Tibial nerve (tissue), 4 donors: ENCODE results near the gene UBTD1. TPM values are rescaled to one million over a fixed set of nuclear protein-coding genes. Genes with fewer than 3 reads are reported as not detected.

ENCODE experiments used
- DNase-seq, 2 donors: peaks; one replicate each; pipeline ENCODE4 v3.0.0-alpha.2; 2019; ENCODE audit warnings: low spot score in 2 of 2
- H3K27ac ChIP-seq, 4 donors: fragments of 200-600 bp; sonication (generic) in 3 of 4; one replicate each; pipeline ENCODE4 v1.5.1; 2017 to 2019; ENCODE audit warnings: mild to moderate bottlenecking in 1 of 4
- H3K27me3 ChIP-seq, 2 donors: fragments of 200-600 bp; sonication (generic) in 1 of 2; one replicate each; pipeline versions ENCODE4 v1.5.1 to v1.6.0; 2017 to 2019
- H3K36me3 ChIP-seq, 3 donors: fragments of 200-600 bp; sonication (generic); one replicate each; pipeline ENCODE4 v1.5.1; 2018 to 2019
- H3K4me1 ChIP-seq, 4 donors: fragments of 200-600 bp; sonication (generic) in 3 of 4; one replicate each; pipeline ENCODE4 v1.5.1; 2017 to 2019
- H3K4me3 ChIP-seq, 4 donors: fragments of 200-600 bp; sonication (generic) in 3 of 4; one replicate each; pipeline ENCODE4 v1.5.1; 2017 to 2019; ENCODE audit warnings: mild to moderate bottlenecking in 1 of 4, moderate library complexity in 1 of 4
- H3K9me3 ChIP-seq, 4 donors: fragments of 200-600 bp; sonication (generic) in 3 of 4; one replicate each; pipeline ENCODE4 v1.5.1; 2017 to 2019
- EP300 ChIP-seq, 2 donors: sonication (generic); formaldehyde crosslinking; IDR thresholded peaks; one replicate each; pipeline ENCODE4 v1.6.1; 2017; ENCODE audit warnings: antibody characterized with exemption in 2 of 2, mild to moderate bottlenecking in 1 of 2
- POLR2A ChIP-seq, 2 donors: fragments of 450-650 bp; IDR thresholded peaks; one replicate each; pipeline ENCODE4 v1.6.1; 2017; ENCODE audit warnings: antibody characterized with exemption in 2 of 2, mild to moderate bottlenecking in 2 of 2, moderate library complexity in 2 of 2
- WGBS, 2 donors: methylation state at CpG; one replicate each; pipeline ENCODE4 v1.1.5; 2018; 5-methylcytosine and 5-hydroxymethylcytosine counted together
- total RNA-seq, 4 donors: library from RNA; depleted of rRNA; stranded (reverse); fragments of >200 nt; gene quantifications; one replicate each; pipeline ENCODE4 v1.1.0, GENCODE V29; 2016
- TF ChIP-seq, protein P1 (sequence below), 5 experiments: fragments of 200-600 bp in 3 of 5; fragments of 450-650 bp in 2 of 5; sonication (generic) in 3 of 5; IDR thresholded peaks; one replicate each; pipeline ENCODE4 v1.5.1; 2016 to 2019; ENCODE audit warnings: antibody characterized with exemption in 5 of 5, mild to moderate bottlenecking in 3 of 5, moderate library complexity in 2 of 5

Gene UBTD1
- total RNA-seq, 4 donors from 2014 or later: 9.4 to 17.1 (median 16.5) TPM

DNA sequence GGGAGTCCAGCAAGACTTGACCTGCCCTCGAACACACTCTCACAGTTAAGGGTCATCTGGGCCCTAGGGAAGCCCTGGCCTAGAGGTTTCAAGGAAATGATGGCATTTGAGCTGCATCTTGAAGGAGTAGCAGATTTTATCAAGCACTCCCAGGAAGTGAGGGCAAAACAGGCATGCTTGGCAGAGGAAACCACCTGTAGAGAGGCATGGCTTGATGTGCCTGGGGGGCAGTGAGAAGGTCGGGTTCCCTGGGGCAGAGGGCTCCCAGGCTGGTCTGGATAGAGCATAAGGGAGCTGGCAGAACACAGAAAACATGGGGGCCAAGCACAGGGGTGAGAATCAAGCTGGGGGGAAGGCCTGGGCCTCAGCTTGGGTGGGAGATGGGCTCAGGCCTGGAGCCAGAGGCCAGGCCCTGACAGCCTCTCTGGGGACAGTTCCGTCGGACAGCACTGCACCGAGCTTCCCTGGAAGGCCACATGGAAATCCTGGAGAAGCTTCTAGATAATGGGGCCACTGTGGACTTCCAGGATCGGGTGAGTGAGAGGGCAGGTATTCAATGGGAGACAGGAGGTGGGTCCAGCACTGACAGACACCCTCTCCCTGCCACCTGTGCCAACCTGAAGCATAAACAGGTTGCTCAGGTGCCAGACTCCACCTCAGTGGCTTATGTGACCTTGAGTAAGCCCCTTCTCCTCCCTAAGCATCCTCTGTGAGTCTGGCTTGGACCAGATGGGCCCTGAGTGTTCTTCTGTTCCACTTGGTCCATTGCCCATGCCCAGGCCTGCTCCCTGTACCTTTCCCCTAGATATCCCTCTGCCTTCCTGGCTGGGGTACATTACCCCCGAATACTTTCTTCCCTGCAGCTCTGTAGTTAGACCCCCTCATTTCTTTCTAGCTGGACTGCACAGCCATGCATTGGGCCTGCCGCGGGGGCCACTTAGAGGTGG lies 82.0 kb downstream of the UBTD1 start:
- Histone ChIP-seq H3K4me1 (peaks cover 0 to 17% (median 0%) of the 10 kb centered on the region in 4 donors), H3K27me3 (no peaks in the 10 kb centered on the region), H3K36me3 (no peaks in the 10 kb centered on the region), H3K27ac (no peak overlapping the region), H3K9me3 (no peaks in the 10 kb centered on the region), H3K4me3 (no peak overlapping the region)
- WGBS, 2 donors: 68 to 75% methylated on average over 9 of the region's 9 CpGs
- TF ChIP-seq, protein P1, sequence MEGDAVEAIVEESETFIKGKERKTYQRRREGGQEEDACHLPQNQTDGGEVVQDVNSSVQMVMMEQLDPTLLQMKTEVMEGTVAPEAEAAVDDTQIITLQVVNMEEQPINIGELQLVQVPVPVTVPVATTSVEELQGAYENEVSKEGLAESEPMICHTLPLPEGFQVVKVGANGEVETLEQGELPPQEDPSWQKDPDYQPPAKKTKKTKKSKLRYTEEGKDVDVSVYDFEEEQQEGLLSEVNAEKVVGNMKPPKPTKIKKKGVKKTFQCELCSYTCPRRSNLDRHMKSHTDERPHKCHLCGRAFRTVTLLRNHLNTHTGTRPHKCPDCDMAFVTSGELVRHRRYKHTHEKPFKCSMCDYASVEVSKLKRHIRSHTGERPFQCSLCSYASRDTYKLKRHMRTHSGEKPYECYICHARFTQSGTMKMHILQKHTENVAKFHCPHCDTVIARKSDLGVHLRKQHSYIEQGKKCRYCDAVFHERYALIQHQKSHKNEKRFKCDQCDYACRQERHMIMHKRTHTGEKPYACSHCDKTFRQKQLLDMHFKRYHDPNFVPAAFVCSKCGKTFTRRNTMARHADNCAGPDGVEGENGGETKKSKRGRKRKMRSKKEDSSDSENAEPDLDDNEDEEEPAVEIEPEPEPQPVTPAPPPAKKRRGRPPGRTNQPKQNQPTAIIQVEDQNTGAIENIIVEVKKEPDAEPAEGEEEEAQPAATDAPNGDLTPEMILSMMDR (IDR thresholded peaks at IDR 0.05): no peak
- TF ChIP-seq EP300 (IDR thresholded peaks at IDR 0.05) (no peak), POLR2A (IDR thresholded peaks at IDR 0.05) (no peak)
- no peak for DNase-seq

DNA sequence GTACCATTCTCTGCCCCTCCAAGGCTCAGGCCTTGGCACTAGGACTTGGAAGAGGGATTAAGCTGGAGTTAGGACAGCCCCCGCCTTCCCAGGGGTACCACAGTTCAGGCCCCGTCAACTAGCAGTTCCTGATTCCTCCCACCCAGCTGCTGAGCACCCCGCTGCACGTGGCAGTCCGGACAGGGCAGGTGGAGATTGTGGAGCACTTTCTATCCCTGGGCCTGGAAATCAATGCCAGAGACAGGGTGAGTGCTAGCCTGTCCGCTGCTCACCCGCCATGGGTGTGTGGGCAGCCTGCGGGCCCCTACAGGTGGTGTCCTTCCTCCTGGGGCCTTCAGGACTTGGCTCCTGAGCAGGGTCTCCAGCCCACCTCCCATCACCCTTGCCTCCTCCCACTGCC lies 83.4 kb downstream of the UBTD1 start:
- DNase-seq: no peak
- Histone ChIP-seq H3K36me3 (no peaks in the 10 kb centered on the region), H3K27ac (no peak overlapping the region), H3K4me1 (peaks cover 0 to 17% (median 0%) of the 10 kb centered on the region in 4 donors), H3K27me3 (no peaks in the 10 kb centered on the region), H3K4me3 (no peak overlapping the region), H3K9me3 (no peaks in the 10 kb centered on the region)
- TF ChIP-seq POLR2A (IDR thresholded peaks at IDR 0.05): no peak
- no peak for TF ChIP-seq EP300 (IDR thresholded peaks at IDR 0.05)
- TF ChIP-seq, protein P1 (IDR thresholded peaks at IDR 0.05): no peak
- WGBS, 2 donors: 92 to 93% methylated on average over 8 of the region's 8 CpGs

DNA sequence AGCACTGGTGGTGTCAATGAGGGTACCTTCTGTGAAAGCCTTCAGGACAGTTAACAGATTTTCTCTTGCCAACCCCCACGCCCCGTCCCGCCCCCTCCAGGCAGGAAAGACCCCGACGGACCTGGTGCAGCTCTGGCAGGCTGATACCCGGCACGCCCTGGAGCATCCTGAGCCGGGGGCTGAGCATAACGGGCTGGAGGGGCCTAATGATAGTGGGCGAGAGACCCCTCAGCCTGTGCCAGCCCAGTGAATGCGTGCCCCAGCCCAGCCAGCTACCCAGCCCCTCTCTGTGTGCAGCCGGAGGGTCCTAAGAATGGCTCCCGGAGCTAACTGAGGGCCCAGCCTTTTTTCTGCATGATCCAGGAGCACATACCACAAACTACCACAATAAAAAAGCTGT lies 84.8 kb downstream of the UBTD1 start:
- Histone ChIP-seq H3K4me3 (no peak overlapping the region), H3K27ac (no peak overlapping the region), H3K9me3 (no peaks in the 10 kb centered on the region), H3K27me3 (no peaks in the 10 kb centered on the region), H3K36me3 (no peaks in the 10 kb centered on the region), H3K4me1 (peaks cover 0 to 17% (median 0%) of the 10 kb centered on the region in 4 donors)
- DNase-seq: no peak
- TF ChIP-seq POLR2A (IDR thresholded peaks at IDR 0.05): no peak
- TF ChIP-seq, protein P1 (IDR thresholded peaks at IDR 0.05): no peak
- TF ChIP-seq EP300 (IDR thresholded peaks at IDR 0.05): no peak
- 89 to 92% methylated on average over 12 to 13 of the region's 13 CpGs for WGBS, 2 donors

DNA sequence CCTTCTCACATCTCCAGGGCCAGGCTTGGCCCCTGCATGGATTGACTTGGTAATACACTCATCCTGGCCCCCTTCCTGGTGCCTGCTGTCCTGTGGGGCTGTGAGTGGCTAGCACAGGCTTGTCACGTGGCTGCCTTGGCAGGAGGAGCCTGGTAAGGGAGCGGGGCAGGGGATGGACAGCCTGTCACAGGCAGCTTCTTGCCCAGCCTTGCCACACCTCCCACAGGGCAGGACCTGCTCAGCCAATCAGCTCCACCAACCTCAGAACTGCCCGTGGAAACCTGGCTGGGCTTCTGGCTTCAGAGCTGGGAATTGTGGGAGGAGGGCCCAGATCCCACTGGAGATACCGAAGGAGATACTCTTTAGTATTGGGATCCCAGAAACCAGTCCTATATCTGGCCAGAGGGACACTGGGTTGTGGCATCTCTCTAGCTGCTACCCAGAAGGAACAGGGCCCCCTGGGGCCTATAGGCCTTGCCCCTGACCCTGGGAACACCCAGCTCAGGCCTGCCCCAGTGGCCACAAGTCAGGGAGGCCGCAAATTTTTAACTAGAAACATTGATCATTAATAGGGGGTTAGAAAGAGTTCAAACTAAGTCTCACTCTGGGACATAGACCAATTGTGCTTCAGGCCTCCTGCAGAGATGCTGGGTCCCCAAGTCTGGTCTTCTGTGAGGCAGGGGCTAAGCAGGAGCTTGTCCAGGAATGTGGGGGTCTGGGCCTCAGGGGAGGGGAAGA lies 85.5 kb downstream of the UBTD1 start, which contains the start of gene HOGA1:
TSS of gene HOGA1 (plus strand) at position 330 of the 738 bp plus-strand sequence. CDS start at position 645, 315 bp downstream.
- Histone ChIP-seq H3K36me3 (no peaks in the 10 kb centered on the region), H3K4me1 (peaks cover 0 to 17% (median 0%) of the 10 kb centered on the region in 4 donors), H3K27me3 (no peaks in the 10 kb centered on the region), H3K27ac (peak within 1 kb of the TSS in 3 of 4 donors; percentile 16 to 69 (median 22)), H3K9me3 (no peaks in the 10 kb centered on the region), H3K4me3 (peak within 1 kb of the TSS in 1 of 4 donors; percentile 15)
- DNase-seq: peak; percentile 37 to 54
- TF ChIP-seq POLR2A (IDR thresholded peaks at IDR 0.05): peak in 1 of 2 donors; percentile 23
- no peak for TF ChIP-seq EP300 (IDR thresholded peaks at IDR 0.05)
- TF ChIP-seq, protein P1 (IDR thresholded peaks at IDR 0.05): no peak
- WGBS, 2 donors: 40 to 51% methylated on average over 5 of the region's 5 CpGs
